OCI-LY1 (cell line): ENCODE data around the gene SCNN1B.

ENCODE experiments used
- H2AFZ ChIP-seq: fragments of 200-600 bp; sonication (generic), shearing (Covaris generic); 2 replicates; pipeline ENCODE4 v1.6.0; 2014; ENCODE audit warnings: antibody characterized with exemption, mild to moderate bottlenecking, low read length
- H3F3A ChIP-seq: fragments of 200-600 bp; sonication (generic), shearing (Covaris generic); 2 replicates; pipeline ENCODE4 v1.6.0; 2014; ENCODE audit warnings: mild to moderate bottlenecking, antibody characterized with exemption, low read length, moderate library complexity; ENCODE audit not compliant: insufficient read depth
- H3K27ac ChIP-seq: fragments of 200-600 bp; sonication (generic); 2 replicates; pipeline ENCODE4 v1.5.1; 2014; ENCODE audit warnings: low read length, mixed run types, mild to moderate bottlenecking, low read depth; ENCODE audit not compliant: poor library complexity, severe bottlenecking
- H3K27me3 ChIP-seq: fragments of 200-600 bp; sonication (generic); 2 replicates; pipeline ENCODE4 v1.6.0; 2014; ENCODE audit warnings: antibody characterized with exemption, mild to moderate bottlenecking, low read length, moderate library complexity; ENCODE audit not compliant: insufficient read depth
- H3K36me3 ChIP-seq: fragments of 200-600 bp; sonication (generic); 2 replicates; pipeline ENCODE4 v1.6.1; 2014; ENCODE audit warnings: mild to moderate bottlenecking, antibody characterized with exemption, low read length, moderate library complexity, mixed read lengths; ENCODE audit not compliant: insufficient read depth
- H3K4me1 ChIP-seq: fragments of 200-600 bp; sonication (generic); 2 replicates; pipeline ENCODE4 v1.5.1; 2014; ENCODE audit warnings: mild to moderate bottlenecking, low read length, moderate library complexity; ENCODE audit not compliant: insufficient read depth, severe bottlenecking
- H3K4me2 ChIP-seq: fragments of 200-600 bp; sonication (generic), shearing (Covaris generic); 2 replicates; pipeline ENCODE4 v1.6.1; 2014; ENCODE audit warnings: low read length
- H3K4me3 ChIP-seq: fragments of 200-600 bp; sonication (generic); 2 replicates; pipeline ENCODE4 v1.5.1; 2014; ENCODE audit warnings: low read length, low read depth, mild to moderate bottlenecking, mixed read lengths; ENCODE audit not compliant: poor library complexity, severe bottlenecking
- H3K79me2 ChIP-seq: fragments of 200-600 bp; shearing (Covaris generic); 2 replicates; pipeline ENCODE4 v1.6.1; 2016; ENCODE audit warnings: mixed run types, low read length, mixed read lengths; ENCODE audit not compliant: insufficient read depth
- H3K9ac ChIP-seq: fragments of 200-600 bp; sonication (generic), shearing (Covaris generic); 2 replicates; pipeline ENCODE4 v1.6.1; 2014; ENCODE audit warnings: mild to moderate bottlenecking, low read length, mixed read lengths
- H3K9me2 ChIP-seq: fragments of 200-600 bp; sonication (generic), shearing (Covaris generic); 2 replicates; pipeline ENCODE4 v1.6.1; 2014; ENCODE audit warnings: low read depth, mild to moderate bottlenecking, low read length, mixed read lengths
- H3K9me3 ChIP-seq: fragments of 200-600 bp; shearing (Covaris generic); 2 replicates; pipeline ENCODE4 v1.6.1; 2014; ENCODE audit warnings: low read length, mixed read lengths
- H4K20me1 ChIP-seq: fragments of 200-600 bp; sonication (generic), shearing (Covaris generic); 2 replicates; pipeline ENCODE4 v1.6.0; 2016; ENCODE audit warnings: mild to moderate bottlenecking, low read length; ENCODE audit not compliant: insufficient read depth
- CTCF ChIP-seq: fragments of 200-600 bp; sonication (generic), shearing (Covaris generic); IDR thresholded peaks from 2 replicates; pipeline ENCODE4 v1.5.1; 2017; ENCODE audit warnings: mild to moderate bottlenecking, antibody characterized with exemption, low read length, moderate library complexity, mixed read lengths
- EZH2 ChIP-seq: fragments of 200-600 bp; sonication (generic), shearing (Covaris generic); IDR thresholded peaks from 2 replicates; pipeline ENCODE4 v1.8.0; 2017; ENCODE audit warnings: borderline replicate concordance, mixed run types, mild to moderate bottlenecking, antibody characterized with exemption, low read length, moderate library complexity, mixed read lengths

SCNN1B gene

GRCh38 chr16:23357761-23358290 is 55.7 kb downstream of the SCNN1B start:
- no peaks in the 10 kb centered on the region for H3K4me1 ChIP-seq
- H3K79me2 ChIP-seq, result no peaks in the 10 kb centered on the region
- no peak for TF ChIP-seq EZH2
- no peak for TF ChIP-seq CTCF
- H3K27me3 ChIP-seq, result no peaks in the 10 kb centered on the region
- no peak overlapping the region for H2AFZ ChIP-seq
- no peak overlapping the region for H3K4me3 ChIP-seq
- no peak overlapping the region for H3K9ac ChIP-seq
- no peaks in the 10 kb centered on the region for H3K9me2 ChIP-seq
- H3F3A ChIP-seq, result no peaks in the 10 kb centered on the region
- H3K36me3 ChIP-seq, result no peaks in the 10 kb centered on the region
- no peaks in the 10 kb centered on the region for H4K20me1 ChIP-seq
- H3K9me3 ChIP-seq, result no peaks in the 10 kb centered on the region
- no peak overlapping the region for H3K27ac ChIP-seq
- H3K4me2 ChIP-seq, result no peak overlapping the region

GRCh38 chr16:23359092-23359760 is 57.1 kb downstream of the SCNN1B start:
- H3K36me3 ChIP-seq, result no peaks in the 10 kb centered on the region
- H3F3A ChIP-seq, result no peaks in the 10 kb centered on the region
- no peak overlapping the region for H3K4me2 ChIP-seq
- H2AFZ ChIP-seq, result no peak overlapping the region
- no peaks in the 10 kb centered on the region for H3K9me3 ChIP-seq
- H3K27ac ChIP-seq, result no peak overlapping the region
- H3K4me1 ChIP-seq, result no peaks in the 10 kb centered on the region
- no peaks in the 10 kb centered on the region for H3K27me3 ChIP-seq
- no peaks in the 10 kb centered on the region for H4K20me1 ChIP-seq
- H3K4me3 ChIP-seq, result no peak overlapping the region
- H3K9me2 ChIP-seq, result no peaks in the 10 kb centered on the region
- no peaks in the 10 kb centered on the region for H3K79me2 ChIP-seq
- TF ChIP-seq EZH2 (no peak), CTCF (no peak)
- no peak overlapping the region for H3K9ac ChIP-seq

- Histone ChIP-seq H3K27me3 (no peaks in the 10 kb centered on the region), H3K9ac (no peak overlapping the region), H3K9me3 (no peaks in the 10 kb centered on the region), H2AFZ (no peak overlapping the region), H3K79me2 (no peaks in the 10 kb centered on the region), H3K4me3 (no peak overlapping the region), H3K27ac (no peak overlapping the region), H4K20me1 (no peaks in the 10 kb centered on the region), H3F3A (no peaks in the 10 kb centered on the region), H3K36me3 (no peaks in the 10 kb centered on the region), H3K9me2 (no peaks in the 10 kb centered on the region), H3K4me1 (peaks cover 9% of the 10 kb centered on the region), H3K4me2 (no peak overlapping the region)
- TF ChIP-seq EZH2, result no peak
- no peak for TF ChIP-seq CTCF
These were observed 60.6 kb downstream of the SCNN1B start for GRCh38 chr16:23362460-23363317.
